KMS-11 (cell line): ENCODE results near the gene RBM3.

ENCODE experiments used
- H2AFZ ChIP-seq: fragments of 200-600 bp; sonication (generic); 2 replicates; pipeline ENCODE4 v1.6.1; 2016; ENCODE audit warnings: antibody characterized with exemption, mixed run types, low read depth
- H3K27ac ChIP-seq: fragments of 200-600 bp; sonication (generic); 2 replicates; pipeline ENCODE4 v1.6.1; 2016; ENCODE audit warnings: mild to moderate bottlenecking, mixed run types
- H3K27me3 ChIP-seq: fragments of 200-600 bp; sonication (generic); 2 replicates; pipeline ENCODE4 v1.6.1; 2017; ENCODE audit warnings: mild to moderate bottlenecking, low read depth, mixed run types, moderate library complexity; ENCODE audit not compliant: insufficient read depth
- H3K36me3 ChIP-seq: fragments of 200-600 bp; sonication (generic); 2 replicates; pipeline ENCODE4 v1.6.1; 2017; ENCODE audit warnings: mild to moderate bottlenecking, mixed run types; ENCODE audit not compliant: insufficient read depth
- H3K4me1 ChIP-seq: fragments of 200-600 bp; sonication (generic); 2 replicates; pipeline ENCODE4 v1.6.1; 2016; ENCODE audit warnings: mild to moderate bottlenecking, low read depth, mixed run types; ENCODE audit not compliant: poor library complexity, severe bottlenecking
- H3K4me2 ChIP-seq: fragments of 200-600 bp; sonication (generic); 2 replicates; pipeline ENCODE4 v1.7.0; 2016; ENCODE audit warnings: mild to moderate bottlenecking, mixed run types
- H3K4me3 ChIP-seq: fragments of 200-600 bp; sonication (generic); IDR thresholded peaks from 2 replicates; pipeline ENCODE4 v1.6.1; 2017; ENCODE audit warnings: low read depth, low read length, mixed read lengths; ENCODE audit not compliant: insufficient read depth
- H3K79me2 ChIP-seq: fragments of 200-600 bp; sonication (generic); 2 replicates; pipeline ENCODE4 v1.6.1; 2016; ENCODE audit warnings: low read depth, mixed run types; ENCODE audit not compliant: insufficient read depth
- H3K9ac ChIP-seq: fragments of 200-600 bp; sonication (generic); 2 replicates; pipeline ENCODE4 v1.6.1; 2016; ENCODE audit warnings: mild to moderate bottlenecking, mixed run types
- H4K20me1 ChIP-seq: fragments of 200-600 bp; sonication (generic); 2 replicates; pipeline ENCODE4 v1.6.1; 2016; ENCODE audit warnings: mild to moderate bottlenecking, mixed run types; ENCODE audit not compliant: insufficient read depth
- TF ChIP-seq, protein P1 (sequence below): fragments of 200-600 bp; sonication (generic); conservative IDR thresholded peaks from 2 replicates; pipeline ENCODE4 v1.6.1; 2017; ENCODE audit warnings: low read depth, mild to moderate bottlenecking, antibody characterized with exemption, low read length, moderate library complexity, mixed read lengths

The RBM3 gene

DNA sequence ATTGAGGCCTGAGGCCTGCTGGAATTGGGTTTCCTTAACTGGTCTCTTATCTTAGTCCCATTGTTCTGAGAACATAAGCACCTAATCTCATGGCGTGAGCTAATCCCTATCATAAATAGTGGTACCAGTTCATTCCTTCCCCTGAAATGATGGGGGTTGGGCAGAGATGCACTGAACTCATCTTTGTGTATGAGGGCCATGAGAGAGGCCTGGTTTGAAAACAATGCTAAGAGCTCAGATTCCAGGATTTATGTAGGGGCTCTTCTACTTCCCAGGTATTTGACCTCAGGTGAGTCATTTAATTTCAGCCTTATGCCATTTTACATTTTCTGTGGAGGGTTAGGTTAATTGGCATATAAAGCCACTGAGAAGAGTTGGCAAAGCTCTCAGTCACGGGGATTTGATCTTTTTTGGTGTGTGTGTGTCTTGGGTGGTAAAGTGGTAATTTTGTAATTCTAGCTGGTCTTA is 4.4 kb downstream of the RBM3 start:
- no peaks in the 10 kb centered on the region for H3K27me3 ChIP-seq
- H3K9ac ChIP-seq, result no peak overlapping the region
- H4K20me1 ChIP-seq, result no peaks in the 10 kb centered on the region
- no peak overlapping the region for H3K27ac ChIP-seq
- no peak overlapping the region for H2AFZ ChIP-seq
- no peak overlapping the region for H3K4me3 ChIP-seq
- H3K4me2 ChIP-seq, result no peak overlapping the region
- H3K4me1 ChIP-seq, result peaks cover 11% of the 10 kb centered on the region
- H3K36me3 ChIP-seq, result peaks cover 7% of the 10 kb centered on the region; the same call in 1 of the 2 replicates
- TF ChIP-seq, protein P1, sequence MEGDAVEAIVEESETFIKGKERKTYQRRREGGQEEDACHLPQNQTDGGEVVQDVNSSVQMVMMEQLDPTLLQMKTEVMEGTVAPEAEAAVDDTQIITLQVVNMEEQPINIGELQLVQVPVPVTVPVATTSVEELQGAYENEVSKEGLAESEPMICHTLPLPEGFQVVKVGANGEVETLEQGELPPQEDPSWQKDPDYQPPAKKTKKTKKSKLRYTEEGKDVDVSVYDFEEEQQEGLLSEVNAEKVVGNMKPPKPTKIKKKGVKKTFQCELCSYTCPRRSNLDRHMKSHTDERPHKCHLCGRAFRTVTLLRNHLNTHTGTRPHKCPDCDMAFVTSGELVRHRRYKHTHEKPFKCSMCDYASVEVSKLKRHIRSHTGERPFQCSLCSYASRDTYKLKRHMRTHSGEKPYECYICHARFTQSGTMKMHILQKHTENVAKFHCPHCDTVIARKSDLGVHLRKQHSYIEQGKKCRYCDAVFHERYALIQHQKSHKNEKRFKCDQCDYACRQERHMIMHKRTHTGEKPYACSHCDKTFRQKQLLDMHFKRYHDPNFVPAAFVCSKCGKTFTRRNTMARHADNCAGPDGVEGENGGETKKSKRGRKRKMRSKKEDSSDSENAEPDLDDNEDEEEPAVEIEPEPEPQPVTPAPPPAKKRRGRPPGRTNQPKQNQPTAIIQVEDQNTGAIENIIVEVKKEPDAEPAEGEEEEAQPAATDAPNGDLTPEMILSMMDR, result no peak
- H3K79me2 ChIP-seq, result peaks cover 20% of the 10 kb centered on the region

DNA sequence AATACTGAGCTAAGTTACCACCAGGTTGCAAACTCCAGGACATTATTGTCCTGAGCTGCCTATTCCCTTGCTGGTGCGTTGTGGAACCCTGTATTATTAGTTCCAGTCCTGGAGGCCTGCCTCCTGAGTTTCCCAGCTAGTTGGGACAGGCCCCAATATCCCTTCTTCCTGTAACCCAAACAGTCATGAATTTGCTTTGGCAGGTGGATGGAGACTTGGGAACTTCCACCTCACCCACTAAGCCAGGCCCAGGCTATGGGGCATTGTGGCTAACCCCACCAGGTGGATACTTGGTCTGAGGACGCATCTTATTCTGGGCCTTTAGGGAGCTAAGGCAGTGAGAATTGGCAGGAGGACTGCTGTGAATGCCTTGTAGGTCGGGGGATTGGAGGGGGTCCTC is 5.0 kb downstream of the RBM3 start:
- H3K79me2 ChIP-seq, result peaks cover 20% of the 10 kb centered on the region
- no peak overlapping the region for H3K27ac ChIP-seq
- H3K36me3 ChIP-seq, result peaks cover 7% of the 10 kb centered on the region; the same call in 1 of the 2 replicates
- no peak overlapping the region for H3K9ac ChIP-seq
- H3K4me1 ChIP-seq, result peaks cover 11% of the 10 kb centered on the region
- no peak overlapping the region for H3K4me3 ChIP-seq
- no peaks in the 10 kb centered on the region for H3K27me3 ChIP-seq
- TF ChIP-seq, protein P1, result no peak
- no peaks in the 10 kb centered on the region for H4K20me1 ChIP-seq
- no peak overlapping the region for H2AFZ ChIP-seq
- H3K4me2 ChIP-seq, result no peak overlapping the region

DNA sequence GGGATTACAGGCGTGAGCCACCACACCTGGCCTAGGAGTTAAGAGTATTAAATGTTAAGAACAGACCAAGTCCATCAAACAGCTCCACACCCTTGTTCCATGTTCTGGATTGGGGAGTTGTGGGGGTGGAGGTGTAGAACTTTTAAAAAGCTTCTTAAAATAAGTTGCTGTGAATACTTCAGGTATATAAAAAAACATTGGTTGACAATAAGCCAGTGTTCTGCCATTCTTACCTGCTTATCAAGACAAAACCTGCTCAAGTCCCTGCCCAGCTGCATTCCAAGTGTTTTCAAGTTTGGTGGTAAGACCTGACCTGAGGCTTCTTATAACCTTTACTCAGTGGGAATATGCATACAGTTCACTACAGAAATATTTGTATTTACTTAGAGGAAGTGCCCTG is 6.4 kb downstream of the RBM3 start:
- peaks cover 7% of the 10 kb centered on the region; the same call in 1 of the 2 replicates for H3K36me3 ChIP-seq
- no peak overlapping the region for H3K27ac ChIP-seq
- TF ChIP-seq, protein P1, result no peak

DNA sequence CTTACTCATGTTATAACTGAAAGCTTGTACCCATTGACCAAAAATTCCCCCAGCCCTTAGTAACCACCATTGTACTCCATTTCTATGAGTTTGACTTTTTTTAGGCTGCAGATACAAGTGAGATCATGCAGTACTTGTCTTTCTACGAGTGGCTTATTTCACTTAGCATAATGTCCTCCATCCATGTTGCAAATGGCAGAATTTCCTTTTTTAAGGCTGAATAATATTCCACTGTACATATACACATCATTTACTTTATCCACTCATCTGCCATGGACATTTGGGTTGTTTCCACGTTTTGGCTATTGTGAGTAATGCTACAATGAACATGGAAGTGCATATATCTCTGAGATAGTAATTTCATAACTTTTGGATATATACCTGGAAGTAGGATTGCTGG is 10.4 kb downstream of the RBM3 start:
- H3K79me2 ChIP-seq, result no peaks in the 10 kb centered on the region
- H2AFZ ChIP-seq, result no peak overlapping the region
- H3K27ac ChIP-seq, result no peak overlapping the region
- no peaks in the 10 kb centered on the region for H3K36me3 ChIP-seq
- H3K27me3 ChIP-seq, result no peaks in the 10 kb centered on the region
- no peaks in the 10 kb centered on the region for H3K4me1 ChIP-seq
- TF ChIP-seq, protein P1, result no peak
- H4K20me1 ChIP-seq, result no peaks in the 10 kb centered on the region
- H3K4me2 ChIP-seq, result no peak overlapping the region
- H3K4me3 ChIP-seq, result no peak overlapping the region
- H3K9ac ChIP-seq, result no peak overlapping the region

More for the DNA sequence above, 6.4 kb downstream of the RBM3 start:
- peaks cover 9% of the 10 kb centered on the region for H3K4me1 ChIP-seq
- H3K9ac ChIP-seq, result no peak overlapping the region
- H3K79me2 ChIP-seq, result peaks cover 11% of the 10 kb centered on the region
- H2AFZ ChIP-seq, result no peak overlapping the region
- H4K20me1 ChIP-seq, result no peaks in the 10 kb centered on the region
- no peak overlapping the region for H3K4me3 ChIP-seq
- no peak overlapping the region for H3K4me2 ChIP-seq
- no peaks in the 10 kb centered on the region for H3K27me3 ChIP-seq
